DLD1 (cell line): ENCODE data around the gene CD244.

Experiments
- in situ Hi-C: cut with HindIII; loops from 2 replicates; pipeline ENCODE4 v1.10.0; 2017; ENCODE audit warnings: low sequenced_read_pairs

The CD244 gene

GRCh38 chr1:160850993-160851392 lies 11.7 kb downstream of the CD244 start:
- in situ Hi-C loops, result no loop called here

- in situ Hi-C loops, result no loop called here
These were observed 12.1 kb downstream of the CD244 start for GRCh38 chr1:160850541-160850940.

- in situ Hi-C loops, result loop anchor here (25.0 kb wide), 1 partner anchor 159 kb away; no protein-coding TSS in a partner anchor
These were observed 16.4 kb downstream of the CD244 start for GRCh38 chr1:160846281-160846680.

GRCh38 chr1:160844447-160845232 lies 18.0 kb downstream of the CD244 start:
- in situ Hi-C loops, result loop anchor here (25.0 kb wide), 1 partner anchor 157 kb away; no protein-coding TSS in a partner anchor

GRCh38 chr1:160841079-160841478 lies 21.6 kb downstream of the CD244 start:
- in situ Hi-C loops, result loop anchor here (25.0 kb wide), 1 partner anchor 154 kb away; no protein-coding TSS in a partner anchor

GRCh38 chr1:160839746-160840145 lies 22.9 kb downstream of the CD244 start:
- in situ Hi-C loops, result loop anchor here (25.0 kb wide), 1 partner anchor 152 kb away; no protein-coding TSS in a partner anchor

GRCh38 chr1:160838888-160839287 lies 23.8 kb downstream of the CD244 start:
- in situ Hi-C loops, result loop anchor here (25.0 kb wide), 1 partner anchor 152 kb away; no protein-coding TSS in a partner anchor

- in situ Hi-C loops, result loop anchor here (25.0 kb wide), 1 partner anchor 150 kb away; no protein-coding TSS in a partner anchor
These were observed 25.0 kb downstream of the CD244 start for GRCh38 chr1:160837558-160838205.

- in situ Hi-C loops, result loop anchor here (25.0 kb wide), 1 partner anchor 150 kb away; no protein-coding TSS in a partner anchor
These were observed 25.6 kb downstream of the CD244 start for GRCh38 chr1:160836981-160837557.

- in situ Hi-C loops, result loop anchor here (25.0 kb wide), 1 partner anchor 149 kb away; no protein-coding TSS in a partner anchor
These were observed 26.1 kb downstream of the CD244 start for GRCh38 chr1:160836561-160836960.

- in situ Hi-C loops, result loop anchor here (25.0 kb wide), 1 partner anchor 148 kb away; no protein-coding TSS in a partner anchor
These were observed 26.9 kb downstream of the CD244 start for GRCh38 chr1:160835751-160836150.

- in situ Hi-C loops, result loop anchor here (25.0 kb wide), 1 partner anchor 148 kb away; no protein-coding TSS in a partner anchor
These were observed 27.6 kb downstream of the CD244 start for GRCh38 chr1:160834945-160835565.

- in situ Hi-C loops, result loop anchor here (25.0 kb wide), 1 partner anchor 143 kb away; no protein-coding TSS in a partner anchor
These were observed 32.1 kb downstream of the CD244 start for GRCh38 chr1:160830321-160831153.

GRCh38 chr1:160829766-160830165 lies 32.9 kb downstream of the CD244 start:
- in situ Hi-C loops, result loop anchor here (25.0 kb wide), 1 partner anchor 142 kb away; no protein-coding TSS in a partner anchor

- in situ Hi-C loops, result loop anchor here (25.0 kb wide), 1 partner anchor 140 kb away; no protein-coding TSS in a partner anchor
These were observed 35.3 kb downstream of the CD244 start for GRCh38 chr1:160827418-160827817.

- in situ Hi-C loops, result loop anchor here (25.0 kb wide), 1 partner anchor 139 kb away; no protein-coding TSS in a partner anchor
These were observed 36.1 kb downstream of the CD244 start for GRCh38 chr1:160826546-160826945.

GRCh38 chr1:160823296-160823695 lies 39.4 kb downstream of the CD244 start:
- in situ Hi-C loops, result no loop called here

GRCh38 chr1:160821627-160822026 lies 41.1 kb downstream of the CD244 start:
- in situ Hi-C loops, result no loop called here

- in situ Hi-C loops, result no loop called here
These were observed 43.5 kb downstream of the CD244 start for GRCh38 chr1:160819186-160819585.
